Loucy (cell line): ENCODE data around the gene SLC25A13.

Source experiments
- H2AFZ ChIP-seq: fragments of 200-600 bp; sonication (generic); 2 replicates; pipeline ENCODE4 v1.6.0; 2016; ENCODE audit warnings: antibody characterized with exemption, mild to moderate bottlenecking, low read length, moderate library complexity
- H3F3A ChIP-seq: fragments of 200-600 bp; 2 replicates; pipeline ENCODE4 v1.6.0; 2016; ENCODE audit warnings: antibody characterized with exemption, low read depth, mild to moderate bottlenecking
- H3K27me3 ChIP-seq: fragments of 200-600 bp; sonication (generic); 2 replicates; pipeline ENCODE4 v1.6.1; 2014; ENCODE audit warnings: low read length, mild to moderate bottlenecking; ENCODE audit not compliant: insufficient read depth, poor library complexity, severe bottlenecking
- H3K36me3 ChIP-seq: fragments of 200-600 bp; sonication (generic); 2 replicates; pipeline ENCODE4 v1.6.1; 2016; ENCODE audit warnings: low read length; ENCODE audit not compliant: insufficient read depth
- H3K4me1 ChIP-seq: fragments of 200-600 bp; sonication (generic); 2 replicates; pipeline ENCODE4 v1.5.1; 2014; ENCODE audit warnings: low read length, mild to moderate bottlenecking; ENCODE audit not compliant: insufficient read depth, poor library complexity, severe bottlenecking
- H3K4me2 ChIP-seq: fragments of 200-600 bp; sonication (generic); 2 replicates; pipeline ENCODE4 v1.6.0; 2014; ENCODE audit warnings: antibody characterized with exemption, low read length, low read depth, mild to moderate bottlenecking; ENCODE audit not compliant: poor library complexity, severe bottlenecking
- H3K4me3 ChIP-seq: fragments of 200-600 bp; sonication (generic); 2 replicates; pipeline ENCODE4 v1.5.1; 2014; ENCODE audit warnings: low read length, mild to moderate bottlenecking, mixed read lengths; ENCODE audit not compliant: poor library complexity, severe bottlenecking
- H3K79me2 ChIP-seq: fragments of 200-600 bp; sonication (generic); 2 replicates; pipeline ENCODE4 v1.6.1; 2014; ENCODE audit warnings: low read length; ENCODE audit not compliant: insufficient read depth
- H3K9ac ChIP-seq: fragments of 200-600 bp; sonication (generic); 2 replicates; pipeline ENCODE4 v1.6.0; 2014; ENCODE audit warnings: mild to moderate bottlenecking, low read depth, low read length, moderate library complexity; ENCODE audit not compliant: poor library complexity, severe bottlenecking
- H3K9me2 ChIP-seq: fragments of 200-600 bp; sonication (generic); replicated peaks from 2 replicates; pipeline ENCODE4 v1.6.1; 2016; ENCODE audit warnings: low read depth, low read length, mixed read lengths
- H3K9me3 ChIP-seq: fragments of 200-600 bp; sonication (generic); 2 replicates; pipeline ENCODE4 v1.6.1; 2014; ENCODE audit warnings: mild to moderate bottlenecking, antibody characterized with exemption, low read length, low read depth; ENCODE audit not compliant: insufficient read depth
- H4K20me1 ChIP-seq: fragments of 200-600 bp; sonication (generic); 2 replicates; pipeline ENCODE4 v1.6.0; 2014; ENCODE audit warnings: antibody characterized with exemption, low read length, mild to moderate bottlenecking; ENCODE audit not compliant: insufficient read depth, poor library complexity, severe bottlenecking
- CTCF ChIP-seq: fragments of 200-600 bp; sonication (generic); conservative IDR thresholded peaks from 2 replicates; pipeline ENCODE4 v1.5.1; 2014; ENCODE audit warnings: mild to moderate bottlenecking, antibody characterized with exemption, low read length
- EZH2phosphoT487 ChIP-seq: fragments of 200-600 bp; IDR thresholded peaks from 2 replicates; pipeline ENCODE4 v1.6.1; 2018; ENCODE audit warnings: antibody characterized with exemption, mild to moderate bottlenecking, moderate library complexity, borderline replicate concordance

SLC25A13 gene

GRCh38 chr7:96284835-96285234, 37.1 kb downstream of the SLC25A13 start:
- H3K27me3 ChIP-seq = no peaks in the 10 kb centered on the region
- peaks cover 33% of the 10 kb centered on the region for H3K4me1 ChIP-seq
- H3K79me2 ChIP-seq = peaks cover 63% of the 10 kb centered on the region
- H4K20me1 ChIP-seq = peaks cover 10% of the 10 kb centered on the region
- no peaks in the 10 kb centered on the region for H3K9me2 ChIP-seq
- no peak overlapping the region for H2AFZ ChIP-seq
- peaks cover 3% of the 10 kb centered on the region; the same call in 1 of the 2 replicates for H3K36me3 ChIP-seq
- no peaks in the 10 kb centered on the region; the same call in 1 of the 2 replicates for H3K9me3 ChIP-seq
- TF ChIP-seq CTCF (no peak), EZH2phosphoT487 (no peak)
- peak overlapping the region; percentile 64 for H3K4me2 ChIP-seq
- H3F3A ChIP-seq = 0 out of 2 replicates have a peak, but pooled peaks cover 5% of the 10 kb centered on the region
- H3K9ac ChIP-seq = no peak overlapping the region
- H3K4me3 ChIP-seq = peak overlapping the region; percentile 48

- Histone ChIP-seq H2AFZ (no peak overlapping the region), H3K4me3 (no peak overlapping the region), H3F3A (0 out of 2 replicates have a peak, but pooled peaks cover 5% of the 10 kb centered on the region), H4K20me1 (peaks cover 10% of the 10 kb centered on the region), H3K9ac (no peak overlapping the region), H3K9me3 (no peaks in the 10 kb centered on the region; the same call in 1 of the 2 replicates), H3K79me2 (peaks cover 69% of the 10 kb centered on the region), H3K9me2 (no peaks in the 10 kb centered on the region), H3K4me2 (no peak overlapping the region), H3K4me1 (peaks cover 33% of the 10 kb centered on the region), H3K27me3 (no peaks in the 10 kb centered on the region), H3K36me3 (peaks cover 3% of the 10 kb centered on the region; the same call in 1 of the 2 replicates)
- TF ChIP-seq EZH2phosphoT487 (no peak), CTCF (no peak)
Observed at GRCh38 chr7:96284240-96284639, 37.7 kb downstream of the SLC25A13 start.

GRCh38 chr7:96282835-96283234, 39.1 kb downstream of the SLC25A13 start:
- Histone ChIP-seq H3K9me2 (no peaks in the 10 kb centered on the region), H3K4me3 (no peak overlapping the region)

More at GRCh38 chr7:96282835-96283234, 39.1 kb downstream of the SLC25A13 start:
- Histone ChIP-seq H4K20me1 (peaks cover 10% of the 10 kb centered on the region), H2AFZ (no peak overlapping the region), H3K27me3 (no peaks in the 10 kb centered on the region), H3K9me3 (no peaks in the 10 kb centered on the region; the same call in 1 of the 2 replicates), H3F3A (0 out of 2 replicates have a peak, but pooled peaks cover 5% of the 10 kb centered on the region), H3K9ac (no peak overlapping the region), H3K4me1 (peaks cover 33% of the 10 kb centered on the region), H3K79me2 (peaks cover 59% of the 10 kb centered on the region), H3K36me3 (peaks cover 3% of the 10 kb centered on the region; the same call in 1 of the 2 replicates), H3K4me2 (no peak overlapping the region)
- no peak for TF ChIP-seq CTCF
- no peak for TF ChIP-seq EZH2phosphoT487
